GM13976 (cell line): ENCODE results near the gene KDM4B.
A peak's percentile ranks its signal among the peaks of the same experiment; 100 is the strongest.

ENCODE experiments used
- DNase-seq: peaks from one replicate; pipeline ENCODE4 v3.0.0; 2012; ENCODE audit warnings: low spot score
- CTCF ChIP-seq: IDR thresholded peaks from 2 replicates; pipeline ENCODE4 v1.5.1; 2012; ENCODE audit warnings: borderline replicate concordance, mild to moderate bottlenecking; ENCODE audit not compliant: insufficient read depth; ENCODE audit errors: extremely low read depth, missing control alignments, control extremely low read depth
- in situ Hi-C: fragments of 300-500 bp; cut with MboI; formaldehyde crosslinking; loops from one replicate; pipeline ENCODE4 v1.12.0; 2022; ENCODE audit warnings: low sequenced_read_pairs, mixed read lengths, inconsistent platforms; ENCODE audit not compliant: unreplicated experiment

Gene KDM4B

GRCh38 chr19:5165697-5166019 is 196.7 kb downstream of the KDM4B start:
- no peak for DNase-seq
- no peak for TF ChIP-seq CTCF
- in situ Hi-C loops: no loop called here

GRCh38 chr19:5166262-5166661 is 197.3 kb downstream of the KDM4B start:
- no peak for TF ChIP-seq CTCF
- in situ Hi-C loops: no loop called here
- no peak for DNase-seq

- peak; percentile 67 for TF ChIP-seq CTCF
- in situ Hi-C loops: no loop called here
- DNase-seq: no peak
These were observed 201.4 kb downstream of the KDM4B start for GRCh38 chr19:5170329-5170745.

- no peak for TF ChIP-seq CTCF
- DNase-seq: no peak
- in situ Hi-C loops: no loop called here
These were observed 202.8 kb downstream of the KDM4B start for GRCh38 chr19:5171711-5172110.

GRCh38 chr19:5172859-5173630 is 204.1 kb downstream of the KDM4B start:
- no peak for TF ChIP-seq CTCF
- in situ Hi-C loops: no loop called here
- DNase-seq: no peak

- no peak for DNase-seq
- no peak for TF ChIP-seq CTCF
- in situ Hi-C loops: no loop called here
These were observed 205.1 kb downstream of the KDM4B start for GRCh38 chr19:5173993-5174392.
